Measurements from ENCODE around the gene UMAD1.

Gene UMAD1

GRCh38 chr7:7614018-7614741, 26.4 kb upstream of the UMAD1 start:
- TF ChIP-seq CTCF (IDR thresholded peaks at IDR 0.05; ENCODE audit: extremely low read depth, missing control alignments): no peak
- no peak for DNase-seq (ENCODE audit: low spot score)

DNA sequence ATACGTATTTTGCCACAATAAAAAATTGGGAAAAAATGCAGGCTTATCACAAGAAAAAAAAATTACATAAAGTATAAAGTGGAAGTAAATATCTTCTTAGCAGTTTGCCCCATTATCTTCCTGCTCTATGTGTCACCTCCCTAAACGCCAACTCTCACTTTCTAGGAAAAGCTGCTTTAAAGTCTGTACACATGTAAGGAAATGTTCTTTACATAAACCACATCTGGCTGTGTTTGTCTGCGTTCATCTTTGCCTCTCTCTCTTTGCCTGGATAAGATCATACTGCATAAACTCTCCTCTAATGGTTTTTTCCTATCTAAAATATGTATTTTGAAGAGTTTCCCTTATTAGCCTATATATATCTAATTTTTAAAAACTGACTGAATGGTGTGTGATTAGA, 23.0 kb upstream of the UMAD1 start:
- no peak for TF ChIP-seq CTCF (IDR thresholded peaks at IDR 0.05; ENCODE audit: extremely low read depth, missing control alignments)
- DNase-seq (ENCODE audit: low spot score): no peak

GRCh38 chr7:7618410-7618809, 22.1 kb upstream of the UMAD1 start:
- no peak for TF ChIP-seq CTCF (IDR thresholded peaks at IDR 0.05; ENCODE audit: extremely low read depth, missing control alignments)
- DNase-seq (ENCODE audit: low spot score): no peak

GRCh38 chr7:7620236-7620635, 20.3 kb upstream of the UMAD1 start:
- DNase-seq (ENCODE audit: low spot score): no peak
- TF ChIP-seq CTCF (IDR thresholded peaks at IDR 0.05; ENCODE audit: extremely low read depth, missing control alignments): no peak

- DNase-seq (ENCODE audit: low spot score): no peak
- no peak for TF ChIP-seq CTCF (IDR thresholded peaks at IDR 0.05; ENCODE audit: extremely low read depth, missing control alignments)
Observed at GRCh38 chr7:7620644-7621210, 19.8 kb upstream of the UMAD1 start.

- DNase-seq (ENCODE audit: low spot score): no peak
- no peak for TF ChIP-seq CTCF (IDR thresholded peaks at IDR 0.05; ENCODE audit: extremely low read depth, missing control alignments)
Observed at GRCh38 chr7:7628476-7628875, 12.1 kb upstream of the UMAD1 start.

GRCh38 chr7:7630626-7631329, 9.8 kb upstream of the UMAD1 start:
- no peak for DNase-seq (ENCODE audit: low spot score)

More at GRCh38 chr7:7630626-7631329, 9.8 kb upstream of the UMAD1 start:
- no peak for TF ChIP-seq CTCF (IDR thresholded peaks at IDR 0.05; ENCODE audit: extremely low read depth, missing control alignments)
